CD4-positive, alpha-beta T cell treated with Interleukin-6 at 100 ng/mL for 8 hours (primary cell): Measurements from ENCODE around the gene ADCY10.

Experiments used
- DNase-seq: peaks from one replicate; pipeline ENCODE4 v3.0.0-alpha.2; 2020; ENCODE audit warnings: mixed read lengths, low spot score

The ADCY10 gene

GRCh38 chr1:167776616-167777268 lies 137.2 kb downstream of the ADCY10 start:
- no peak for DNase-seq

- no peak for DNase-seq
These were observed 137.8 kb downstream of the ADCY10 start for GRCh38 chr1:167776151-167776550.

GRCh38 chr1:167775178-167775577 lies 138.8 kb downstream of the ADCY10 start:
- DNase-seq = no peak

- DNase-seq = no peak
These were observed 139.2 kb downstream of the ADCY10 start for GRCh38 chr1:167774710-167775109.

- DNase-seq = no peak
These were observed 140.4 kb downstream of the ADCY10 start for GRCh38 chr1:167773516-167773915.

GRCh38 chr1:167772436-167772835 lies 141.5 kb downstream of the ADCY10 start:
- no peak for DNase-seq

GRCh38 chr1:167770127-167770526 lies 143.8 kb downstream of the ADCY10 start:
- no peak for DNase-seq

GRCh38 chr1:167767761-167768160 lies 146.2 kb downstream of the ADCY10 start:
- no peak for DNase-seq

- DNase-seq = no peak
These were observed 147.4 kb downstream of the ADCY10 start for GRCh38 chr1:167766538-167766937.

- DNase-seq = no peak
These were observed 148.4 kb downstream of the ADCY10 start for GRCh38 chr1:167765496-167765895.

- DNase-seq = no peak
These were observed 149.2 kb downstream of the ADCY10 start for GRCh38 chr1:167764458-167765330.

- DNase-seq = no peak
These were observed 150.3 kb downstream of the ADCY10 start for GRCh38 chr1:167763525-167764220.

GRCh38 chr1:167762061-167762746 lies 151.7 kb downstream of the ADCY10 start:
- DNase-seq = peak; percentile 11

- DNase-seq = no peak
These were observed 152.5 kb downstream of the ADCY10 start for GRCh38 chr1:167761400-167761799.
